Small intestine (tissue), 7 donors: ENCODE measurements around the gene GALNT18. TPM values are rescaled to one million over a fixed set of nuclear protein-coding genes. Genes with fewer than 3 reads are reported as not detected.
A peak's percentile ranks its signal among the peaks of the same experiment; 100 is the strongest.

Source experiments
- DNase-seq, 2 donors: peaks; one replicate each; pipeline versions ENCODE4 v3.0.0 to v3.0.0-alpha.2; 2013
- FAIRE-seq: peaks from 2 replicates; lab custom pipeline; 2012; peaks lifted over from hg19 to GRCh38; lab: Jason Lieb, UNC
- H3K27ac ChIP-seq, 3 donors: one replicate each; pipeline ENCODE4 v1.5.1; 2013; ENCODE audit warnings: low read length in 2 of 3, mild to moderate bottlenecking in 2 of 3, control low read depth in 1 of 3, inconsistent platforms in 1 of 3, low read depth in 1 of 3, moderate library complexity in 1 of 3
- H3K27me3 ChIP-seq, 3 donors: one replicate each; pipeline ENCODE4 v1.6.1; 2013; ENCODE audit warnings: low read length in 3 of 3, inconsistent platforms in 1 of 3; ENCODE audit not compliant: control insufficient read depth in 3 of 3, insufficient read depth in 3 of 3
- H3K36me3 ChIP-seq, 3 donors: one replicate each; pipeline ENCODE4 v1.6.1; 2013; ENCODE audit warnings: low read length in 3 of 3, inconsistent platforms in 1 of 3, low read depth in 1 of 3, mild to moderate bottlenecking in 1 of 3, moderate library complexity in 1 of 3; ENCODE audit not compliant: control insufficient read depth in 3 of 3, insufficient read depth in 2 of 3
- H3K4me1 ChIP-seq, 3 donors: one replicate each; pipeline ENCODE4 v1.6.1; 2013; ENCODE audit warnings: low read length in 2 of 3, inconsistent platforms in 1 of 3, low read depth in 1 of 3, mild to moderate bottlenecking in 1 of 3, moderate library complexity in 1 of 3; ENCODE audit not compliant: control insufficient read depth in 3 of 3, insufficient read depth in 2 of 3
- H3K4me3 ChIP-seq, 3 donors: one replicate each; pipeline ENCODE4 v1.5.1; 2013; ENCODE audit warnings: low read length in 3 of 3, control low read depth in 1 of 3, inconsistent platforms in 1 of 3, low read depth in 1 of 3, mild to moderate bottlenecking in 1 of 3, moderate library complexity in 1 of 3
- H3K9me3 ChIP-seq, 2 donors: one replicate each; pipeline ENCODE4 v1.6.1; 2013; ENCODE audit warnings: low read depth in 1 of 2, low read length in 1 of 2; ENCODE audit not compliant: control insufficient read depth in 2 of 2, insufficient read depth in 1 of 2
- WGBS, 3 donors: extraction: QIAGEN DNeasy Blood & Tissue Kit; methylation state at CpG; one replicate each; pipeline ENCODE4 v1.1.7; 2013; 5-methylcytosine and 5-hydroxymethylcytosine counted together
- polyA plus RNA-seq, 4 donors: library from polyadenylated mRNA; stranded (reverse) in 3 of 4; unstranded in 1 of 4; fragments of 200-250 nt in 3 of 4; fragments of 120-200 nt in 1 of 4; gene quantifications; one replicate each; pipeline versions ENCODE4 v1.2.1 to v1.2.3, GENCODE V29; 2013
- donor health status: healthy with polysubstance abuse.
- donor health status: control.
- donor health status: control.
- donor health status: Bipolar disorder and iron deficiency.
- donor health status: healthy.

Gene GALNT18
- polyA plus RNA-seq, 4 donors, result 0.45 to 18.9 (median 1.5) TPM

- no peaks in the 10 kb centered on the region for H3K9me3 ChIP-seq
- peaks cover 0 to 4% (median 0%) of the 10 kb centered on the region in 3 donors for H3K36me3 ChIP-seq
- WGBS, 3 donors, result 75 to 81% (median 80%) methylated on average over 5 of the region's 5 CpGs
- H3K4me1 ChIP-seq, result no peaks in the 10 kb centered on the region
- FAIRE-seq, result no peak
- H3K4me3 ChIP-seq, result no peak overlapping the region
- H3K27me3 ChIP-seq, result peaks cover 0 to 9% (median 0%) of the 10 kb centered on the region in 3 donors
- DNase-seq, result no peak
- no peak overlapping the region for H3K27ac ChIP-seq
These were observed 47.2 kb downstream of the GALNT18 start for GRCh38 chr11:11574373-11575287.

- Histone ChIP-seq H3K36me3 (peaks cover 0 to 4% (median 0%) of the 10 kb centered on the region in 3 donors), H3K4me3 (no peak overlapping the region), H3K9me3 (no peaks in the 10 kb centered on the region), H3K27ac (no peak overlapping the region), H3K27me3 (peaks cover 0 to 6% (median 0%) of the 10 kb centered on the region in 3 donors), H3K4me1 (peaks cover 0 to 3% (median 0%) of the 10 kb centered on the region in 3 donors)
- FAIRE-seq (no peak), DNase-seq (no peak)
- 92 to 96% (median 95%) methylated on average over 7 of the region's 7 CpGs for WGBS, 3 donors
These were observed 49.4 kb downstream of the GALNT18 start for GRCh38 chr11:11572386-11572785.

GRCh38 chr11:11571893-11572292 is 49.9 kb downstream of the GALNT18 start:
- Histone ChIP-seq H3K27ac (no peak overlapping the region), H3K4me3 (no peak overlapping the region), H3K9me3 (no peaks in the 10 kb centered on the region), H3K4me1 (peaks cover 0 to 3% (median 0%) of the 10 kb centered on the region in 3 donors), H3K36me3 (peaks cover 0 to 4% (median 0%) of the 10 kb centered on the region in 3 donors), H3K27me3 (peaks cover 0 to 6% (median 0%) of the 10 kb centered on the region in 3 donors)
- DNase-seq (no peak), FAIRE-seq (no peak)
- 82 to 92% (median 91%) methylated on average over 7 of the region's 7 CpGs for WGBS, 3 donors

GRCh38 chr11:11570823-11571222 is 51.0 kb downstream of the GALNT18 start:
- Histone ChIP-seq H3K36me3 (no peaks in the 10 kb centered on the region), H3K4me1 (peaks cover 0 to 6% (median 0%) of the 10 kb centered on the region in 3 donors), H3K4me3 (no peak overlapping the region), H3K27ac (no peak overlapping the region), H3K27me3 (peaks cover 0 to 6% (median 0%) of the 10 kb centered on the region in 3 donors), H3K9me3 (no peaks in the 10 kb centered on the region)
- no peak for DNase-seq
- no peak for FAIRE-seq

- Histone ChIP-seq H3K36me3 (no peaks in the 10 kb centered on the region), H3K4me3 (no peak overlapping the region), H3K27ac (peak overlapping the region in 2 of 3 donors; percentile 11 to 36), H3K27me3 (peaks cover 0 to 6% (median 0%) of the 10 kb centered on the region in 3 donors), H3K4me1 (peaks cover 0 to 6% (median 0%) of the 10 kb centered on the region in 3 donors), H3K9me3 (no peaks in the 10 kb centered on the region)
- FAIRE-seq (no peak), DNase-seq (peak in 1 of 2 donors; percentile 16)
- 60 to 73% (median 69%) methylated on average over 14 of the region's 14 CpGs for WGBS, 3 donors
These were observed 51.8 kb downstream of the GALNT18 start for GRCh38 chr11:11569936-11570491.

GRCh38 chr11:11568651-11569229 is 53.1 kb downstream of the GALNT18 start:
- FAIRE-seq, result no peak
- no peak overlapping the region for H3K4me3 ChIP-seq
- H3K36me3 ChIP-seq, result no peaks in the 10 kb centered on the region
- peaks cover 0 to 6% (median 0%) of the 10 kb centered on the region in 3 donors for H3K4me1 ChIP-seq
- H3K27me3 ChIP-seq, result peaks cover 0 to 9% (median 0%) of the 10 kb centered on the region in 3 donors
- DNase-seq, result peak in 1 of 2 donors; percentile 14
- H3K27ac ChIP-seq, result no peak overlapping the region
- no peaks in the 10 kb centered on the region for H3K9me3 ChIP-seq
- 72 to 86% (median 84%) methylated on average over 3 of the region's 3 CpGs for WGBS, 3 donors

- no peak overlapping the region for H3K4me3 ChIP-seq
- FAIRE-seq, result no peak
- H3K27ac ChIP-seq, result no peak overlapping the region
- WGBS, 3 donors, result 63 to 69% (median 64%) methylated on average over 7 of the region's 7 CpGs
- DNase-seq, result no peak
- peaks cover 0 to 6% (median 0%) of the 10 kb centered on the region in 3 donors for H3K4me1 ChIP-seq
- H3K27me3 ChIP-seq, result peaks cover 0 to 9% (median 0%) of the 10 kb centered on the region in 3 donors
- H3K9me3 ChIP-seq, result no peaks in the 10 kb centered on the region
- H3K36me3 ChIP-seq, result no peaks in the 10 kb centered on the region
These were observed 53.7 kb downstream of the GALNT18 start for GRCh38 chr11:11567936-11568650.

GRCh38 chr11:11565636-11566035 is 56.2 kb downstream of the GALNT18 start:
- no peak overlapping the region for H3K4me3 ChIP-seq
- peaks cover 0 to 6% (median 0%) of the 10 kb centered on the region in 3 donors for H3K4me1 ChIP-seq
- FAIRE-seq, result no peak
- 63 to 66% (median 66%) methylated on average over 2 of the region's 2 CpGs for WGBS, 3 donors
- H3K27ac ChIP-seq, result no peak overlapping the region
- peaks cover 0 to 6% (median 0%) of the 10 kb centered on the region in 3 donors for H3K27me3 ChIP-seq
- H3K9me3 ChIP-seq, result no peaks in the 10 kb centered on the region
- no peak for DNase-seq
- no peaks in the 10 kb centered on the region for H3K36me3 ChIP-seq
